ENCODE data around the gene ZSCAN5A.
"Not testable (repeated sequence)": the region's sequence is repeated elsewhere in the genome, so short reads cannot be mapped to it uniquely, and the experiment has no call there.

DNA sequence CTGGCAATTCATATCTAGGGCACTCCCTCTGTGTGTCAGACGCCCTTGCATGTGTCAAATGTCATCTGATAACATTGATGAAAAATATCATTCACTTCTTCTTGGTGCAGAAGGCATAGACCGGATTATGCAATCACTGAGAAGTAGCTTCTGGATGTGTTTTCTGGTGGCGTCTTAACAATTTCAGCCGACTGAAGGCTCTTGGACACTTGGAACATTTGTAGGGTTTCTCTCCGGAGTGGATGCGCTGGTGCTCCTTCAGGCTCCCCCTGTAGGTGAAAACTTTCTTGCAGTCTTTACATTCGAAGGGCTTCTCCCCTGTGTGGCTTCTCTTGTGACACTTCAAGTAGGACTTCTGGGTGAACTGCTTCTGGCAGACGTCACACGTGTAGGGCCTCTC lies 93.2 kb downstream of the ZSCAN5A start:
- TF ChIP-seq RELA (CRISPR knock-in tag; IDR thresholded peaks at IDR 0.05; ENCODE audit: borderline replicate concordance); JUN (CRISPR knock-in tag; IDR thresholded peaks at IDR 0.05); ZBTB21 (CRISPR knock-in tag; IDR thresholded peaks at IDR 0.05; ENCODE audit: borderline replicate concordance): not testable (repeated sequence)
- TF ChIP-seq, protein P1, sequence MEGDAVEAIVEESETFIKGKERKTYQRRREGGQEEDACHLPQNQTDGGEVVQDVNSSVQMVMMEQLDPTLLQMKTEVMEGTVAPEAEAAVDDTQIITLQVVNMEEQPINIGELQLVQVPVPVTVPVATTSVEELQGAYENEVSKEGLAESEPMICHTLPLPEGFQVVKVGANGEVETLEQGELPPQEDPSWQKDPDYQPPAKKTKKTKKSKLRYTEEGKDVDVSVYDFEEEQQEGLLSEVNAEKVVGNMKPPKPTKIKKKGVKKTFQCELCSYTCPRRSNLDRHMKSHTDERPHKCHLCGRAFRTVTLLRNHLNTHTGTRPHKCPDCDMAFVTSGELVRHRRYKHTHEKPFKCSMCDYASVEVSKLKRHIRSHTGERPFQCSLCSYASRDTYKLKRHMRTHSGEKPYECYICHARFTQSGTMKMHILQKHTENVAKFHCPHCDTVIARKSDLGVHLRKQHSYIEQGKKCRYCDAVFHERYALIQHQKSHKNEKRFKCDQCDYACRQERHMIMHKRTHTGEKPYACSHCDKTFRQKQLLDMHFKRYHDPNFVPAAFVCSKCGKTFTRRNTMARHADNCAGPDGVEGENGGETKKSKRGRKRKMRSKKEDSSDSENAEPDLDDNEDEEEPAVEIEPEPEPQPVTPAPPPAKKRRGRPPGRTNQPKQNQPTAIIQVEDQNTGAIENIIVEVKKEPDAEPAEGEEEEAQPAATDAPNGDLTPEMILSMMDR (IDR thresholded peaks at IDR 0.05) = peak; percentile 31; the same call in 1 of the 2 replicates

All from WTC11 (cell line).